Pancreas (tissue), 10 donors: ENCODE results near the gene FBXO15. TPM values are rescaled to one million over a fixed set of nuclear protein-coding genes. Genes with fewer than 3 reads are reported as not detected.
A peak's percentile ranks its signal among the peaks of the same experiment; 100 is the strongest.

Experiments used
- ATAC-seq, 4 donors: fragments of 200-7000 bp; cut with Tn5 transposase; one replicate each; pipeline versions ENCODE4 v1.8.0 to v1.9.1; 2020; ENCODE audit warnings: mild to moderate bottlenecking in 4 of 4, moderate library complexity in 4 of 4
- DNase-seq, 6 donors: peaks; one replicate each; pipeline ENCODE4 v3.0.0-alpha.2; 2020
- FAIRE-seq: peaks from 2 replicates; lab custom pipeline; 2012; peaks lifted over from hg19 to GRCh38; lab: Jason Lieb, UNC
- H3K27ac ChIP-seq, 4 donors: fragments of 200-600 bp; sonication (generic); 1 replicate in 3 of 4; 2 replicates in 1 of 4; pipeline versions ENCODE4 v1.5.0 to v1.8.0; 2020
- H3K27me3 ChIP-seq, 4 donors: fragments of 200-600 bp; one replicate each; pipeline ENCODE4 v1.8.0; 2021
- H3K36me3 ChIP-seq, 3 donors: fragments of 200-600 bp; sonication (generic) in 1 of 3; one replicate each; pipeline versions ENCODE4 v1.5.0 to v1.8.0; 2020 to 2021
- H3K4me1 ChIP-seq, 3 donors: fragments of 200-600 bp; one replicate each; pipeline ENCODE4 v1.8.0; 2021
- H3K4me3 ChIP-seq, 4 donors: fragments of 200-600 bp; sonication (generic) in 2 of 4; one replicate each; pipeline versions ENCODE4 v1.5.0 to v1.8.0; 2020 to 2021
- H3K9me3 ChIP-seq, 4 donors: fragments of 200-600 bp; one replicate each; pipeline ENCODE4 v1.8.0; 2021
- WGBS, 2 donors: extraction: QIAGEN DNeasy Blood & Tissue Kit; methylation state at CpG; one replicate each; pipeline ENCODE4 v1.1.7; 2013; 5-methylcytosine and 5-hydroxymethylcytosine counted together
- intact Hi-C, 3 donors: fragments of 100-400 bp; cut with DNase I; formaldehyde crosslinking; loops; one replicate each; pipeline versions ENCODE4 v1.11.1 to v1.14.2; 2022
- polyA plus RNA-seq, 2 donors: library from polyadenylated mRNA; stranded (reverse); fragments of 200-250 nt; gene quantifications; one replicate each; pipeline ENCODE4 v1.2.3, GENCODE V29; 2013
- total RNA-seq, 6 donors: library from RNA; stranded (reverse); fragmentation: NEBNext Ultra II Directional in 4 of 6; extraction: Animal tissue kit (Norgen Biotek cat#: 25700) in 4 of 6; gene quantifications; one replicate each; pipeline versions ENCODE4 v1.2.1 to v1.2.4, GENCODE V29; 2021 to 2023
- TF ChIP-seq, protein P1 (sequence below), 4 donors: fragments of 200-600 bp; sonication (generic) in 3 of 4; IDR thresholded peaks; one replicate each; pipeline versions ENCODE4 v1.5.0 to v1.8.0; 2021; ENCODE audit warnings: antibody characterized with exemption in 4 of 4
- donor health status: healthy with polysubstance abuse.
- donor health status: DM: no; HTN: no; CAD: no; lungs with moderate emphysema.
- donor health status: DM: no; HTN: no; CAD: no.
- donor health status: control.
- donor health status: control.
- donor health status: Bipolar disorder and iron deficiency.
- donor health status: DM: yes; HTN: yes; CAD: no.
- donor health status: DM: no; HTN: no; CAD: no.
- donor health status: DM: no; HTN: no; CAD: no.
- donor health status: DM: yes; HTN: yes; CAD: no.

FBXO15 gene
- total and polyA plus RNA-seq, 8 donors: 0.37 to 7.1 (median 0.89) TPM

GRCh38 chr18:74152270-74152669, 4.6 kb upstream of the FBXO15 start:
- H3K4me3 ChIP-seq: no peak overlapping the region
- no peak for FAIRE-seq
- no peak for DNase-seq
- no peak overlapping the region for H3K27ac ChIP-seq
- H3K27me3 ChIP-seq: no peaks in the 10 kb centered on the region
- TF ChIP-seq, protein P1, sequence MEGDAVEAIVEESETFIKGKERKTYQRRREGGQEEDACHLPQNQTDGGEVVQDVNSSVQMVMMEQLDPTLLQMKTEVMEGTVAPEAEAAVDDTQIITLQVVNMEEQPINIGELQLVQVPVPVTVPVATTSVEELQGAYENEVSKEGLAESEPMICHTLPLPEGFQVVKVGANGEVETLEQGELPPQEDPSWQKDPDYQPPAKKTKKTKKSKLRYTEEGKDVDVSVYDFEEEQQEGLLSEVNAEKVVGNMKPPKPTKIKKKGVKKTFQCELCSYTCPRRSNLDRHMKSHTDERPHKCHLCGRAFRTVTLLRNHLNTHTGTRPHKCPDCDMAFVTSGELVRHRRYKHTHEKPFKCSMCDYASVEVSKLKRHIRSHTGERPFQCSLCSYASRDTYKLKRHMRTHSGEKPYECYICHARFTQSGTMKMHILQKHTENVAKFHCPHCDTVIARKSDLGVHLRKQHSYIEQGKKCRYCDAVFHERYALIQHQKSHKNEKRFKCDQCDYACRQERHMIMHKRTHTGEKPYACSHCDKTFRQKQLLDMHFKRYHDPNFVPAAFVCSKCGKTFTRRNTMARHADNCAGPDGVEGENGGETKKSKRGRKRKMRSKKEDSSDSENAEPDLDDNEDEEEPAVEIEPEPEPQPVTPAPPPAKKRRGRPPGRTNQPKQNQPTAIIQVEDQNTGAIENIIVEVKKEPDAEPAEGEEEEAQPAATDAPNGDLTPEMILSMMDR (IDR thresholded peaks at IDR 0.05): no peak
- 82 to 83% methylated on average over 6 of the region's 6 CpGs for WGBS, 2 donors
- H3K36me3 ChIP-seq: no peaks in the 10 kb centered on the region
- ATAC-seq: no peak
- H3K9me3 ChIP-seq: no peaks in the 10 kb centered on the region
- H3K4me1 ChIP-seq: peaks cover 0 to 17% (median 14%) of the 10 kb centered on the region in 3 donors
- intact Hi-C loops: no loop called here

GRCh38 chr18:74149878-74150277, 2.2 kb upstream of the FBXO15 start:
- no peaks in the 10 kb centered on the region for H3K36me3 ChIP-seq
- H3K27ac ChIP-seq: no peak overlapping the region
- DNase-seq: no peak
- H3K4me3 ChIP-seq: no peak overlapping the region
- no peaks in the 10 kb centered on the region for H3K9me3 ChIP-seq
- ATAC-seq: no peak
- peaks cover 0 to 17% (median 14%) of the 10 kb centered on the region in 3 donors for H3K4me1 ChIP-seq
- no peaks in the 10 kb centered on the region for H3K27me3 ChIP-seq
- intact Hi-C loops: no loop called here
- WGBS, 2 donors: 66% methylated on average over 5 of the region's 5 CpGs
- no peak for FAIRE-seq
- TF ChIP-seq, protein P1 (IDR thresholded peaks at IDR 0.05): no peak

DNA sequence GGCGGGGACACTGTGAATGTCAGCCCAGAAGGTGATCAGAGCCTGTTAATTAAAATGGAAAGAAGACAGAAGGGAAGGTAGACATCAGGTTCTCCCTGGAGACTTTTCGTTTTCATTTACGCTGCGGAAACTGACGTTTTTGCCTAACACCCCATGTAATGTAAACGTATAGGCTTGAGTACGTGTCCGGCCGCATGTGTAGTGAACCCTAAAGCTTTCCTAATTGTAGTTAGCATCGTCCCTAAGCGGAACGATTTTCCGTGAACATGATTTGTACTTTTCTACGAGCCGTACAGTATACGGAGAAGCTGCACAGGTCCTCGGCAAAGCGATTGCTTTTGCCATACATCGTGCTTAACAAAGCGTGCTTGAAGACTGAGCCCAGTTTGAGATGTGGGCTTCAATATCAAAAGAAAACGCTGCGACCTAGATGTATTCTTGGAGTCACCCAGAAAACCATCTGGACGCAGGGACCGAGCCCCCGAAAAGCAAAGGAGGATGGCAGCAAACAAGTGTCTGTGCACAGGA, 973 bp upstream of the FBXO15 start:
- FAIRE-seq (no peak), ATAC-seq (no peak), DNase-seq (no peak)
- Histone ChIP-seq H3K9me3 (no peaks in the 10 kb centered on the region), H3K4me1 (peaks cover 0 to 17% (median 14%) of the 10 kb centered on the region in 3 donors), H3K27me3 (no peaks in the 10 kb centered on the region), H3K4me3 (peak overlapping the region; percentile 63 to 73 (median 70)), H3K27ac (peak overlapping the region; percentile 53 to 95 (median 78)), H3K36me3 (no peaks in the 10 kb centered on the region)
- TF ChIP-seq, protein P1 (IDR thresholded peaks at IDR 0.05): no peak
- 0% methylated on average over 25 of the region's 25 CpGs for WGBS, 2 donors
- intact Hi-C loops: no loop called here

DNA sequence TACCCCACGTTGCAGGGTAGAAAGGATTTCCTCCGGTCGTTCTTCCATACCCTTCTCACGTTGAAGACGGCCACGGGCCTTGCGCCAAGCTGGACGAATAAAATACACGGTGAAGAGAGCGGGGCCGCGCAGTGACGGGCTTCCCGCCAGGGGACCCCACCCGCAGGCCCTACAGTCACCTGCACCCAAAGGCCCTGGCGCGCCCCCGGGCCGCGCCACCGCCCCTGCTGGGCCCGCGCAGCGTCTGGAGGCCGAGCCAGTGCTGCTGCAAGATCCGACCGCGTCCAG, 199 bp downstream of the FBXO15 start:
- H3K27ac ChIP-seq: peak overlapping the region; percentile 53 to 95 (median 84)
- ATAC-seq (no peak), DNase-seq (no peak), FAIRE-seq (no peak)
- no peaks in the 10 kb centered on the region for H3K27me3 ChIP-seq
- TF ChIP-seq, protein P1 (IDR thresholded peaks at IDR 0.05): no peak
- H3K9me3 ChIP-seq: no peaks in the 10 kb centered on the region
- 0% methylated on average over 22 to 28 of the region's 28 CpGs for WGBS, 2 donors
- peak overlapping the region; percentile 63 to 73 (median 70) for H3K4me3 ChIP-seq
- H3K4me1 ChIP-seq: peaks cover 0 to 17% (median 14%) of the 10 kb centered on the region in 3 donors
- intact Hi-C loops: no loop called here
- no peaks in the 10 kb centered on the region for H3K36me3 ChIP-seq

DNA sequence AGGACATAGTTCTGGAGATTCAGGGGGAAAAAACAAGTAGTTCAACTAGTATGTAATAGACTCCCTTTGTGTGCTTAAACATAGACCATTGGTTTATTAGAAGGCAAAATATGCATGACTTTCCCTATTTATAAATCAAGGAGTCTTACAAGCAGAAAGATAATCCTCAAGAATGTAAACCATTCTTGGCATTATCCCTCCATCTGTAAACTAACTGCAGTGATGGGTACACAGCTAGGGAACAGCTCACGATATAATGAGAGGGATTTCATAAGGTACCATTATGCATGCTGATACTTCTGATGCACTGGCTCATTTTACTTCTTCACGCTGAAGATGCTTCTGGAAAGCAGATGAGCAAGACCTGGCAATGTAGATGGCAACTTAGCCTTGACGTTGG, 878 bp downstream of the FBXO15 start:
- ATAC-seq: no peak
- no peaks in the 10 kb centered on the region for H3K36me3 ChIP-seq
- no peak overlapping the region for H3K27ac ChIP-seq
- H3K9me3 ChIP-seq: no peaks in the 10 kb centered on the region
- no peak for DNase-seq
- intact Hi-C loops: no loop called here
- TF ChIP-seq, protein P1 (IDR thresholded peaks at IDR 0.05): no peak
- peaks cover 0 to 17% (median 14%) of the 10 kb centered on the region in 3 donors for H3K4me1 ChIP-seq
- peak overlapping the region in 2 of 4 donors; percentile 69 to 73 for H3K4me3 ChIP-seq
- WGBS, 2 donors: 29 to 32% methylated on average over 3 of the region's 3 CpGs
- H3K27me3 ChIP-seq: no peaks in the 10 kb centered on the region
- FAIRE-seq: no peak
